GM12892 (cell line): ENCODE measurements around the gene CAPN6.
A peak's percentile ranks its signal among the peaks of the same experiment; 100 is the strongest.

Source experiments
- DNase-seq: peaks from one replicate; pipeline ENCODE4 v3.0.0; 2011; ENCODE audit not compliant: insufficient read length
- FAIRE-seq: peaks from 2 replicates; lab custom pipeline; 2011; peaks lifted over from hg19 to GRCh38; lab: Jason Lieb, UNC
- POLR2A ChIP-seq: IDR thresholded peaks from 2 replicates; pipeline ENCODE4 v1.6.1; 2011; ENCODE audit warnings: low read depth, low read length, control low read depth
- POLR2AphosphoS5 ChIP-seq: IDR thresholded peaks from 2 replicates; pipeline ENCODE4 v1.6.1; 2011; ENCODE audit warnings: low read depth, low read length, control low read depth
- TAF1 ChIP-seq: IDR thresholded peaks from 2 replicates; pipeline ENCODE4 v1.6.1; 2011; ENCODE audit warnings: low read depth, mild to moderate bottlenecking, control low read depth, low read length, borderline replicate concordance

The CAPN6 gene

GRCh38 chrX:111265486-111265885 lies 4.8 kb downstream of the CAPN6 start:
- TF ChIP-seq POLR2A (no peak), POLR2AphosphoS5 (no peak), TAF1 (no peak)
- DNase-seq (no peak), FAIRE-seq (no peak)

GRCh38 chrX:111264385-111264784 lies 5.9 kb downstream of the CAPN6 start:
- FAIRE-seq = no peak
- TF ChIP-seq POLR2A (no peak), POLR2AphosphoS5 (no peak), TAF1 (no peak)
- DNase-seq = no peak

- TF ChIP-seq POLR2A (no peak), TAF1 (no peak), POLR2AphosphoS5 (no peak)
- no peak for DNase-seq
- FAIRE-seq = no peak
These were observed 8.2 kb downstream of the CAPN6 start for GRCh38 chrX:111262086-111262485.

GRCh38 chrX:111260451-111260850 lies 9.8 kb downstream of the CAPN6 start:
- no peak for DNase-seq
- no peak for FAIRE-seq
- TF ChIP-seq TAF1 (no peak), POLR2A (no peak), POLR2AphosphoS5 (no peak)

GRCh38 chrX:111259559-111259958 lies 10.7 kb downstream of the CAPN6 start:
- TF ChIP-seq POLR2AphosphoS5 = no peak
- no peak for TF ChIP-seq POLR2A
- TF ChIP-seq TAF1 = no peak
- FAIRE-seq = no peak
- DNase-seq = no peak

- FAIRE-seq (no peak), DNase-seq (no peak)
These were observed 12.6 kb downstream of the CAPN6 start for GRCh38 chrX:111257733-111258132.

GRCh38 chrX:111254896-111255693 lies 15.2 kb downstream of the CAPN6 start:
- no peak for TF ChIP-seq TAF1
- TF ChIP-seq POLR2A = no peak
- no peak for TF ChIP-seq POLR2AphosphoS5
- FAIRE-seq = no peak
- DNase-seq = no peak

More at GRCh38 chrX:111257733-111258132, 12.6 kb downstream of the CAPN6 start:
- no peak for TF ChIP-seq POLR2AphosphoS5
- no peak for TF ChIP-seq POLR2A
- no peak for TF ChIP-seq TAF1

GRCh38 chrX:111244235-111244750 lies 26.0 kb downstream of the CAPN6 start:
- peak; percentile 14 for FAIRE-seq
- no peak for DNase-seq
- TF ChIP-seq TAF1 (no peak), POLR2AphosphoS5 (no peak), POLR2A (no peak)

- DNase-seq = no peak
- no peak for FAIRE-seq
- TF ChIP-seq TAF1 = no peak
- no peak for TF ChIP-seq POLR2AphosphoS5
- TF ChIP-seq POLR2A = no peak
These were observed 53.9 kb downstream of the CAPN6 start for GRCh38 chrX:111216293-111216801.

GRCh38 chrX:111207851-111208250 lies 62.4 kb downstream of the CAPN6 start:
- DNase-seq (no peak), FAIRE-seq (no peak)
- TF ChIP-seq POLR2AphosphoS5 (no peak), TAF1 (no peak)

GRCh38 chrX:111200327-111200726 lies 70.0 kb downstream of the CAPN6 start:
- TF ChIP-seq TAF1 = no peak
- no peak for TF ChIP-seq POLR2AphosphoS5
- no peak for TF ChIP-seq POLR2A
- FAIRE-seq = no peak
- no peak for DNase-seq

- no peak for FAIRE-seq
- no peak for TF ChIP-seq POLR2A
- no peak for TF ChIP-seq POLR2AphosphoS5
- no peak for TF ChIP-seq TAF1
- no peak for DNase-seq
These were observed 70.8 kb downstream of the CAPN6 start for GRCh38 chrX:111199505-111199904.
